OCI-LY3 (cell line): ENCODE data around the gene EPHA2.

Source experiments
- CTCF ChIP-seq: fragments of 200-600, 300-600 bp; sonication (generic); IDR thresholded peaks from 2 replicates; pipeline ENCODE4 v1.5.1; 2014; ENCODE audit warnings: antibody characterized with exemption, low read length, low read depth
- EZH2phosphoT487 ChIP-seq: fragments of 200-600 bp; shearing (Covaris generic); IDR thresholded peaks from 2 replicates; pipeline ENCODE4 v1.6.1; 2018; ENCODE audit warnings: antibody characterized with exemption, mixed run types, low read depth

- no peak for TF ChIP-seq CTCF
- TF ChIP-seq EZH2phosphoT487: no peak
Measured at GRCh38 chr1:16133007-16133961, 22.6 kb downstream of the EPHA2 start.
